Measurements from ENCODE around the gene ITGAE.

The ITGAE gene

DNA sequence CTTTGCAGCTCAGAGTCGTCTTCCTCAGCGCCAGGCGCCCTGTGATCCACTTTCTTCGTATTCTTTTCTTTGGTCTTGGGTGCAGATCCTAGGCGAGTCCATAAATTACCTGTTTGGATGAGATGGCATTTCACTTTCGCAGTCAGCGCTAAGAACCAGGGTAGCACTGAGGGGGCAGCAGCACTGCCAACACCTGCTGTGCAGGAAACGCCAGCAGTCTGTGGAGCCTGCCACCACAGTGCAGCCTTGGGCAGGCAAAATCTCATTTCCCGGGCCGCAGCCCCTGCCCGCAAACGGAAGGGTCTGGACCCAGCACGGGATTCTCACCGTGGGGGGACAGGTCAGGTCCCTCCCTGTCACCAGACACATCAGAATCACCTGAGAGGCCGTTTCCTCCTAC lies 12.2 kb upstream of the ITGAE start:
- H3K4me1 Mint-ChIP-seq, result peaks cover 5% of the 10 kb centered on the region
- H3K36me3 Mint-ChIP-seq (ENCODE audit: insufficient read depth), result peaks cover 53% of the 10 kb centered on the region
- DNase-seq (ENCODE audit: low spot score in 2 of 2) (no peak), ATAC-seq (replicated peaks; ENCODE audit: extremely low read depth, poor library complexity, severe bottlenecking) (no peak)
- no peak overlapping the region for H3K27ac Mint-ChIP-seq (ENCODE audit: low read depth)
- H3K4me3 Mint-ChIP-seq, result no peak overlapping the region
- no peaks in the 10 kb centered on the region for H3K27me3 Mint-ChIP-seq
- no peaks in the 10 kb centered on the region for H3K9me3 Mint-ChIP-seq

DNA sequence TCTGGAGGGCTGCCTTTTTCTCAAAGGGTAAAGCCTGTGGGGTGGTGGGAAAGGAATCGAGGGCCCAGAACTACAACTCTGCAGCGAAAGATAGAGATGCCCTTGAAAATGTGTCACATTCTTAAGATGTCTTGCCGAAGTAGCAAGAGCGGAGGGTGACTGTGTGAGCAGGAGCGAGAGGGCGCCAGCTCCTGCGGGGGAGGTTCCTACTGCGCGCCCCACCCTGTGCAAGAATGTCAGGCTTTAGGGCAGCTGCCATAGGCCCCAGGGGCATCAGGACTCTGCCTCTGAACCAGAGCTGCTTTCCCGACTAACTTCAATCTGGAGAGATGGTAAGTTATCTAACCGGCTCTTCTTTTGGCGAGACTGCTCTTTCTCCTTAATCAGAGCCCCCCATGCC lies 11.8 kb upstream of the ITGAE start:
- no peaks in the 10 kb centered on the region for H3K9me3 Mint-ChIP-seq
- DNase-seq (ENCODE audit: low spot score in 2 of 2), result no peak
- peaks cover 56% of the 10 kb centered on the region for H3K36me3 Mint-ChIP-seq (ENCODE audit: insufficient read depth)

GRCh38 chr17:3812284-3812683 lies 11.3 kb upstream of the ITGAE start:
- no peak for ATAC-seq (replicated peaks; ENCODE audit: extremely low read depth, poor library complexity, severe bottlenecking)
- no peak for DNase-seq (ENCODE audit: low spot score in 2 of 2)
- H3K27me3 Mint-ChIP-seq, result no peaks in the 10 kb centered on the region
- peaks cover 54% of the 10 kb centered on the region for H3K36me3 Mint-ChIP-seq (ENCODE audit: insufficient read depth)
- H3K9me3 Mint-ChIP-seq, result no peaks in the 10 kb centered on the region
- H3K27ac Mint-ChIP-seq (ENCODE audit: low read depth), result no peak overlapping the region
- peaks cover 6% of the 10 kb centered on the region for H3K4me1 Mint-ChIP-seq
- no peak overlapping the region for H3K4me3 Mint-ChIP-seq

More for the DNA sequence above, 11.8 kb upstream of the ITGAE start:
- Mint-ChIP-seq H3K4me3 (no peak overlapping the region), H3K4me1 (peaks cover 6% of the 10 kb centered on the region), H3K27me3 (no peaks in the 10 kb centered on the region), H3K27ac (ENCODE audit: low read depth) (no peak overlapping the region)
- no peak for ATAC-seq (replicated peaks; ENCODE audit: extremely low read depth, poor library complexity, severe bottlenecking)

DNA sequence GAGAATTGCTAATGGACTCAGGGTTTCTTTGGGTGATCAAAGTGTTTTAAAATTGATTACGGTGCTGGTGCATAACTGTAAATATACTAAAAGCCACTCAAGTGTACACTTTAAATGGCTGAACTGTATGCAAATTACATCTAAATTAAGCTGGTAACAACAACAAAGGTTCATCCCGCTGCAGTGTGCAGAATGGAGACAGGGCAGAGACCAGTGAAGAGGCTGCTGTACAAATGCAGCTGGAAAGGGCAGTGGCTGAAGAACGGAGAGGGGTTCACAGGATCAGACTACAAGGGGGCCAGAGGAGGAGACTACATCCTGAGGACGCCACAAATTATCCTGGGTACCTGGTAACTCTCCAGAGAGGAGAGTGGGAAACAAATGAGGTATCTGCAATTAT lies 9.0 kb upstream of the ITGAE start:
- H3K27me3 Mint-ChIP-seq, result no peaks in the 10 kb centered on the region
- no peak for DNase-seq (ENCODE audit: low spot score in 2 of 2)
- H3K36me3 Mint-ChIP-seq (ENCODE audit: insufficient read depth), result peaks cover 39% of the 10 kb centered on the region
- no peak for ATAC-seq (replicated peaks; ENCODE audit: extremely low read depth, poor library complexity, severe bottlenecking)
- no peak overlapping the region for H3K27ac Mint-ChIP-seq (ENCODE audit: low read depth)
- no peaks in the 10 kb centered on the region for H3K9me3 Mint-ChIP-seq
- peaks cover 11% of the 10 kb centered on the region for H3K4me1 Mint-ChIP-seq
- H3K4me3 Mint-ChIP-seq, result no peak overlapping the region

DNA sequence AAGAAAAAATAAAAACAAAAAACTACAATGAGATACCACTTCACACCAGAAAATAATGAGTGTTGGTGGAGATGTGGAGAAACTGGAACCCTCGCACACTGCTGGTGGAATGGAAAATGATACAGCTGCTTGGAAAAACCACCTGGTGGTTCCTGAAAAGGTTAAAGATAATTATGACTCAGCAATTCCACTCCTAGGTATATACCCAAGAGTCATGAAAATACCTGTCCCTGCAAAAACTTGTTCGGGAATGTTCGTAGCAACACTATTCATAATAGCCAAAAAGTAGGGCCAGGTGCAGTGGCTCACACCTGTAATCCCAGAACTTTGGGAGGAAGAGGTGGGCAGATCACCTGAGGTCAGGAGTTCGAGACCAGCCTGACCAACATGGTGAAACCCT lies 8.1 kb upstream of the ITGAE start:
- H3K4me3 Mint-ChIP-seq, result no peak overlapping the region
- H3K27ac Mint-ChIP-seq (ENCODE audit: low read depth), result no peak overlapping the region
- DNase-seq (ENCODE audit: low spot score in 2 of 2) (no peak), ATAC-seq (replicated peaks; ENCODE audit: extremely low read depth, poor library complexity, severe bottlenecking) (no peak)
- H3K4me1 Mint-ChIP-seq, result peaks cover 11% of the 10 kb centered on the region
- no peaks in the 10 kb centered on the region for H3K27me3 Mint-ChIP-seq
- no peaks in the 10 kb centered on the region for H3K9me3 Mint-ChIP-seq
- peaks cover 35% of the 10 kb centered on the region for H3K36me3 Mint-ChIP-seq (ENCODE audit: insufficient read depth)

DNA sequence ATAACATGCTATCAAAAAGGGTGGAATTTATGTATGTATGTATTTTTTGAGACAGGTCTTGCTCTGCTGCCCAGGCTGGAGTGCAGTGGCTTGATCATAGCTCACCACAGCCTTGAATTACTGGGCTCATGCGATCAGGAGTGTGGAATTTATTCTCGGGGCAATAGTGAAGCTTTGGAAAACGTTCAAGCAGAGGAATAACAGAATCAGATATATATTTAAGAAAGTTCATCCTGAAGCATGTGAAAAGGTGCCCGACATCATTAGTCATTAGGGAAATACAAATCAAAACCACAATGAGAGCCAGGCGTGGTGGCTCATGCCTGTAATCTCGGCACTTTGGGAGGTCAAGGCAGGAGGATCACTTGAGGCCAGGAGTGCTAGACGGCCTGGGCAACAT lies 7.7 kb upstream of the ITGAE start:
- Mint-ChIP-seq H3K9me3 (no peaks in the 10 kb centered on the region), H3K27ac (ENCODE audit: low read depth) (peak overlapping the region; percentile 44), H3K36me3 (ENCODE audit: insufficient read depth) (peaks cover 31% of the 10 kb centered on the region), H3K4me1 (peaks cover 11% of the 10 kb centered on the region), H3K4me3 (no peak overlapping the region), H3K27me3 (no peaks in the 10 kb centered on the region)
- DNase-seq (ENCODE audit: low spot score in 2 of 2) (no peak), ATAC-seq (replicated peaks; ENCODE audit: extremely low read depth, poor library complexity, severe bottlenecking) (no peak)

DNA sequence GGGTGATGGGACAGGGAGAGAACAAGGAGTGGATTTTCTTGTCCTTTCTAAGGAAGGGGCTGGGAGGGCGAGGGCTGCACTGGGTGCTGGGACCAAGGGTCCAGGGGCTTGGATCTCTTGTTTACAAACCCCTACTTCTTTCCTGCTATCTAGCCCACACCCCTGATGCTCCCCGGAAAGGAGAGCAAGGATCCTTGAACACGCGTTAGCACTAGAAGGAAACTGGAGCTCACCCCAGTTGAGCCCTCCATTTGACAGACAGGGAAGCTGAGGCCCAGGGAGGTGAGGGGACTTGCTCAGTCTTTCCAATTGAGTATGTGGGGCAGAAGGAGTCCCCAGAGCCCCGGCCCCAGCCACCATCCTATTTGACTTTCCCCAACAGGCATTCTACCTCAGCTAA lies 4.6 kb upstream of the ITGAE start:
- Mint-ChIP-seq H3K4me1 (peaks cover 22% of the 10 kb centered on the region), H3K36me3 (ENCODE audit: insufficient read depth) (peaks cover 13% of the 10 kb centered on the region), H3K9me3 (no peaks in the 10 kb centered on the region), H3K27ac (ENCODE audit: low read depth) (no peak overlapping the region), H3K27me3 (no peaks in the 10 kb centered on the region), H3K4me3 (no peak overlapping the region)
- no peak for ATAC-seq (replicated peaks; ENCODE audit: extremely low read depth, poor library complexity, severe bottlenecking)
- no peak for DNase-seq (ENCODE audit: low spot score in 2 of 2)

GRCh38 chr17:3804503-3804931 lies 3.5 kb upstream of the ITGAE start:
- Mint-ChIP-seq H3K27ac (ENCODE audit: low read depth) (peak overlapping the region; percentile 46), H3K4me3 (no peak overlapping the region), H3K27me3 (no peaks in the 10 kb centered on the region), H3K36me3 (ENCODE audit: insufficient read depth) (peaks cover 9% of the 10 kb centered on the region), H3K9me3 (no peaks in the 10 kb centered on the region), H3K4me1 (peaks cover 26% of the 10 kb centered on the region)
- ATAC-seq (replicated peaks; ENCODE audit: extremely low read depth, poor library complexity, severe bottlenecking) (peak; percentile 14), DNase-seq (ENCODE audit: low spot score in 2 of 2) (no peak)

- Mint-ChIP-seq H3K27me3 (no peaks in the 10 kb centered on the region), H3K4me3 (no peak overlapping the region), H3K4me1 (peaks cover 27% of the 10 kb centered on the region), H3K27ac (ENCODE audit: low read depth) (no peak overlapping the region), H3K36me3 (ENCODE audit: insufficient read depth) (peaks cover 9% of the 10 kb centered on the region), H3K9me3 (no peaks in the 10 kb centered on the region)
- no peak for ATAC-seq (replicated peaks; ENCODE audit: extremely low read depth, poor library complexity, severe bottlenecking)
- no peak for DNase-seq (ENCODE audit: low spot score in 2 of 2)
Measured at GRCh38 chr17:3803308-3803640, 2.3 kb upstream of the ITGAE start.

DNA sequence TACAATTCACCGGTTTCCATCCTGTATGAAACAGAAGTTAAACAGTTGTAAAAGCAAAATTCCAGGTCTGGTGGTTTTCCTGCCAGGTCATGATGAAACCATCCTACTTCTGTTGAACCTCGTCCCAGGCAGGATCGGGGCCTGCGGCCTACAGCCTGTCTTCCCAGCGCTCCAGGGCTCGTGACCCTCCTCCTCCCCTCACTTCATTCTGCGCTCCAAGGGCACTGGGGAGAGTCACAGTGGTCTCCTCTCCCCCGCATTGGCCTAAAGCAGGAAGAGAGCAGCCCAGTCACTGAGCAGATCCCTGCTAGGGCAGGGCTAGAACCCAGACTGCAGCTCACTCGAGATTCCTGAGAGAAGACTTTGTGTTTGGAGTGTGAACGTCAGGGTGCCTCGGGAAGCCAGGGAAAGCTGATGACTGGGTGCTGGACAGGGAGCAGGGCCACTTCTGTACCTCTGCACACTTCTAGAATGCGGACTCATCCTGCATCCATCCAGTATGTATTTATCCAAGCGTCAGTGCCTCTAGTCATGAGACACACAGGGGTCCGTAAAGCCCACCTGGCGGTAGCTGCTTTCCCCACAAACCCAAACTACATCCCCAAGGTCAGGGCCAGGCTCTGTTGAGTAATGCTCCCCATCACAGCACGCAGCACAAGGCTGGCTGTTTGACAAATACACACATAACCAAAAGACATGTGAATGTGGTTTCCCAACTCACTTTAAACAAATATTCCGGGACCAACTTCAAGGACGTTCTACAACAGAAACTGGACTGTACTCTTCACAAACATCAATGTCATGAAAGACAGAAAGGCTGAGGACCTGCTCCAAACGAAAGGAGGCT lies 1.7 kb upstream of the ITGAE start:
- ATAC-seq (replicated peaks; ENCODE audit: extremely low read depth, poor library complexity, severe bottlenecking) (no peak), DNase-seq (ENCODE audit: low spot score in 2 of 2) (no peak)
- Mint-ChIP-seq H3K4me1 (peaks cover 31% of the 10 kb centered on the region), H3K27ac (ENCODE audit: low read depth) (no peak overlapping the region), H3K9me3 (no peaks in the 10 kb centered on the region), H3K27me3 (no peaks in the 10 kb centered on the region), H3K36me3 (ENCODE audit: insufficient read depth) (peaks cover 7% of the 10 kb centered on the region), H3K4me3 (no peak overlapping the region)

DNA sequence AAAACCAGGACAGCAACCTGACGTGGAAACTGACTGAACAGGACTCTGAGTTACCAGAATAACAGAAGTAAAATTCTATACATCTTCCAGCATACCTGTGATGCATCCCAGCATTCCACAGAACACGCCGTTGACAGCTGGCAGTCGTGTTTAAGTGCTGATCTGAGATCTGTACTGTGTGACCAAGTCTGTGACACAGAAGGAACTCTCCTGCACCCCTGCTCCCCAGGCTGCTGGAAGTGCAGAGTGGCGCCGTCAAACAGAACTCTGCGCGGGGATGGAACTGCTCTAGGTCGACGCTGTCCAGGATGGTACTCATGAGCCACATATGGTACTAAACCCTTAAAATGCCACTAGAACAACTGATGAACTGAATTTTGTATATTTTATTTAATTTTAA lies 804 bp upstream of the ITGAE start:
- peaks cover 7% of the 10 kb centered on the region for H3K36me3 Mint-ChIP-seq (ENCODE audit: insufficient read depth)
- DNase-seq (ENCODE audit: low spot score in 2 of 2) (no peak), ATAC-seq (replicated peaks; ENCODE audit: extremely low read depth, poor library complexity, severe bottlenecking) (no peak)
- peaks cover 33% of the 10 kb centered on the region for H3K4me1 Mint-ChIP-seq
- H3K27me3 Mint-ChIP-seq, result no peaks in the 10 kb centered on the region
- no peak overlapping the region for H3K4me3 Mint-ChIP-seq
- no peaks in the 10 kb centered on the region for H3K9me3 Mint-ChIP-seq
- no peak overlapping the region for H3K27ac Mint-ChIP-seq (ENCODE audit: low read depth)

DNA sequence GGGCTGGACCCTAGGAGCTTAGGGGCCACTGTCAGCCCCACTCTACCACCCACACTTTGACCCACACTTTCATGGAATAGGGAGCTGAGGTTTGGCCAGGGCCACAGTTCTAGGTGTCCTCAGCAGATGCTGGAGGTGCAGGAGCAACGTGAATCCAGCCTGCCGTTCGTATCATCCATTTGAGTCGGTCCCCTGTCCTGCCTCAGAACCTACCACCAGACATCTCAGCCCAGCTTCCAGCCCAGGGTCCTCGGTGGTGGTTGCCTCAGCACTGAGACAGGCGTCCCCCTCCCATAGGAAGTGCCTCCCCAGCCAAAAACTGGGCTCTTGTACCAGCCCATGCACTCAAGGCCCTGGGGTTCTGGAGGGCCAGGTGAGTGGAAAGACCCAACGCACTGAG lies 359 bp upstream of the ITGAE start:
- ATAC-seq (replicated peaks; ENCODE audit: extremely low read depth, poor library complexity, severe bottlenecking) (no peak), DNase-seq (ENCODE audit: low spot score in 2 of 2) (no peak)
- H3K27me3 Mint-ChIP-seq, result no peaks in the 10 kb centered on the region
- no peak overlapping the region for H3K4me3 Mint-ChIP-seq
- peak overlapping the region; percentile 76 for H3K27ac Mint-ChIP-seq (ENCODE audit: low read depth)
- H3K36me3 Mint-ChIP-seq (ENCODE audit: insufficient read depth), result peaks cover 12% of the 10 kb centered on the region
- H3K4me1 Mint-ChIP-seq, result peaks cover 38% of the 10 kb centered on the region
- no peaks in the 10 kb centered on the region for H3K9me3 Mint-ChIP-seq

GRCh38 chr17:3799181-3799945 lies 1.6 kb downstream of the ITGAE start:
- H3K9me3 Mint-ChIP-seq, result no peaks in the 10 kb centered on the region
- H3K27me3 Mint-ChIP-seq, result no peaks in the 10 kb centered on the region
- H3K27ac Mint-ChIP-seq (ENCODE audit: low read depth), result peak overlapping the region; percentile 100
- peak overlapping the region; percentile 51 for H3K4me3 Mint-ChIP-seq
- no peak for ATAC-seq (replicated peaks; ENCODE audit: extremely low read depth, poor library complexity, severe bottlenecking)
- peaks cover 22% of the 10 kb centered on the region for H3K36me3 Mint-ChIP-seq (ENCODE audit: insufficient read depth)
- H3K4me1 Mint-ChIP-seq, result peaks cover 55% of the 10 kb centered on the region
- no peak for DNase-seq (ENCODE audit: low spot score in 2 of 2)

All from central memory CD8-positive, alpha-beta T cell (primary cell).